GM23248 (cell line): ENCODE measurements around the gene TBX1. TPM values are rescaled to one million over a fixed set of nuclear protein-coding genes. Genes with fewer than 3 reads are reported as not detected.

ENCODE experiments used
- DNase-seq: peaks from one replicate; pipeline ENCODE4 v3.0.0-alpha.2; 2015
- H2AFZ ChIP-seq: fragments of 200-600 bp; sonication (generic); 2 replicates; pipeline ENCODE4 v1.6.1; 2016; ENCODE audit warnings: antibody characterized with exemption
- H3F3A ChIP-seq: fragments of 200-600 bp; sonication (generic); 2 replicates; pipeline ENCODE4 v1.6.1; 2016; ENCODE audit warnings: mild to moderate bottlenecking, antibody characterized with exemption, mixed run types; ENCODE audit not compliant: insufficient read depth
- H3K27ac ChIP-seq: fragments of 200-600 bp; sonication (generic); 2 replicates; pipeline ENCODE4 v1.5.1; 2016; ENCODE audit warnings: mild to moderate bottlenecking
- H3K27me3 ChIP-seq: fragments of 200-600 bp; sonication (generic); replicated peaks from 2 replicates; pipeline ENCODE4 v1.6.1; 2016; ENCODE audit warnings: mild to moderate bottlenecking; ENCODE audit not compliant: insufficient read depth
- H3K36me3 ChIP-seq: fragments of 200-600 bp; sonication (generic); 2 replicates; pipeline ENCODE4 v1.6.1; 2016; ENCODE audit warnings: low read depth, mild to moderate bottlenecking
- H3K4me1 ChIP-seq: fragments of 200-600 bp; sonication (generic); 2 replicates; pipeline ENCODE4 v1.6.1; 2016; ENCODE audit warnings: mild to moderate bottlenecking; ENCODE audit not compliant: insufficient read depth
- H3K4me2 ChIP-seq: fragments of 200-600 bp; sonication (generic); one replicate; pipeline ENCODE4 v1.6.1; 2016; ENCODE audit warnings: mild to moderate bottlenecking; ENCODE audit not compliant: unreplicated experiment
- H3K4me3 ChIP-seq: fragments of 200-600 bp; sonication (generic); 2 replicates; pipeline ENCODE4 v1.5.1; 2016; ENCODE audit warnings: mild to moderate bottlenecking
- H3K79me2 ChIP-seq: fragments of 200-600 bp; sonication (generic); 2 replicates; pipeline ENCODE4 v1.6.1; 2016; ENCODE audit warnings: mild to moderate bottlenecking; ENCODE audit not compliant: insufficient read depth
- H3K9ac ChIP-seq: fragments of 200-600 bp; sonication (generic); 2 replicates; pipeline ENCODE4 v1.6.1; 2016; ENCODE audit warnings: mild to moderate bottlenecking
- H3K9me2 ChIP-seq: fragments of 200-600 bp; sonication (generic); 2 replicates; pipeline ENCODE4 v1.6.1; 2016; ENCODE audit warnings: mixed run types, mild to moderate bottlenecking, moderate library complexity; ENCODE audit not compliant: insufficient read depth
- H3K9me3 ChIP-seq: fragments of 200-600 bp; sonication (generic); one replicate; pipeline ENCODE4 v1.6.1; 2017; ENCODE audit warnings: low read depth
- H4K20me1 ChIP-seq: fragments of 200-600 bp; sonication (generic); 2 replicates; pipeline ENCODE4 v1.6.0; 2016; ENCODE audit not compliant: insufficient read depth
- EZH2 ChIP-seq: fragments of 200-600 bp; sonication (generic); IDR thresholded peaks from 2 replicates; pipeline ENCODE4 v1.6.1; 2018; ENCODE audit warnings: antibody characterized with exemption, mild to moderate bottlenecking; ENCODE audit not compliant: insufficient read depth, poor library complexity, severe bottlenecking
- EZH2phosphoT487 ChIP-seq: fragments of 200-600 bp; sonication (generic); IDR thresholded peaks from 2 replicates; pipeline ENCODE4 v1.6.1; 2018; ENCODE audit warnings: antibody characterized with exemption, moderate library complexity, mild to moderate bottlenecking, low read depth; ENCODE audit not compliant: insufficient read depth
- whole genome bisulfite sequencing, 2 experiments: methylation state at CpG; one replicate each; pipeline ENCODE4 v1.1.6; 2015 to 2017; ENCODE audit warnings: low lambda C conversion rate in 2 of 2, low coverage in 1 of 2; ENCODE audit errors: missing lambda C conversion rate in 2 of 2; 5-methylcytosine and 5-hydroxymethylcytosine counted together
- in situ Hi-C: fragments of 300-500 bp; cut with MboI; formaldehyde crosslinking; loops from 2 replicates; pipeline ENCODE4 v1.15.0; 2020
- polyA plus RNA-seq: library from polyadenylated mRNA; unstranded; fragments of >200 nt; fragmentation: Nextera tagmentation; extraction: Ambion mirVana; gene quantifications from 2 replicates; pipeline ENCODE4 v1.2.1, GENCODE V29; 2016
- total RNA-seq: library from RNA; depleted of rRNA; stranded (reverse); fragments of >200 nt; shearing (Covaris generic); gene quantifications from 2 replicates; pipeline ENCODE4 v1.2.3, GENCODE V29; 2014

Gene TBX1
- total and polyA plus RNA-seq, 2 experiments from 2014 or later, result 2.8 to 4.6 TPM

GRCh38 chr22:19770349-19771220, 10.0 kb downstream of the TBX1 start:
- Histone ChIP-seq H2AFZ (no peak overlapping the region), H3K4me3 (no peak overlapping the region), H3K9me2 (no peaks in the 10 kb centered on the region), H3F3A (no peaks in the 10 kb centered on the region), H3K4me2 (no peak overlapping the region), H3K79me2 (no peaks in the 10 kb centered on the region), H3K9me3 (no peaks in the 10 kb centered on the region), H3K36me3 (no peaks in the 10 kb centered on the region), H3K4me1 (no peaks in the 10 kb centered on the region), H3K27me3 (no peaks in the 10 kb centered on the region), H3K9ac (no peak overlapping the region), H3K27ac (no peak overlapping the region), H4K20me1 (no peaks in the 10 kb centered on the region)
- WGBS, 2 experiments, result 83 to 85% methylated on average over 25 of the region's 25 CpGs
- in situ Hi-C loops, result no loop called here
- TF ChIP-seq EZH2, result no peak
- no peak for DNase-seq

- no peaks in the 10 kb centered on the region for H3K9me3 ChIP-seq
- no peak overlapping the region for H3K4me2 ChIP-seq
- in situ Hi-C loops, result no loop called here
- TF ChIP-seq EZH2phosphoT487 (no peak), EZH2 (no peak)
- H3K9ac ChIP-seq, result no peak overlapping the region
- H4K20me1 ChIP-seq, result no peaks in the 10 kb centered on the region
- H3K4me1 ChIP-seq, result no peaks in the 10 kb centered on the region
- no peaks in the 10 kb centered on the region for H3K27me3 ChIP-seq
- no peaks in the 10 kb centered on the region for H3K36me3 ChIP-seq
- H3F3A ChIP-seq, result no peaks in the 10 kb centered on the region
- H2AFZ ChIP-seq, result no peak overlapping the region
- no peaks in the 10 kb centered on the region for H3K79me2 ChIP-seq
- no peak for DNase-seq
- WGBS, 2 experiments, result 87 to 88% methylated on average over 4 of the region's 4 CpGs
- H3K27ac ChIP-seq, result no peak overlapping the region
- no peaks in the 10 kb centered on the region for H3K9me2 ChIP-seq
- no peak overlapping the region for H3K4me3 ChIP-seq
Measured at GRCh38 chr22:19772422-19772672, 11.8 kb downstream of the TBX1 start.

GRCh38 chr22:19772673-19773469, 12.3 kb downstream of the TBX1 start:
- Histone ChIP-seq H3K27ac (no peak overlapping the region), H3K79me2 (no peaks in the 10 kb centered on the region), H3K9ac (no peak overlapping the region), H4K20me1 (no peaks in the 10 kb centered on the region), H3F3A (no peaks in the 10 kb centered on the region), H3K4me2 (no peak overlapping the region), H3K9me3 (no peaks in the 10 kb centered on the region), H2AFZ (no peak overlapping the region), H3K4me3 (no peak overlapping the region), H3K27me3 (no peaks in the 10 kb centered on the region), H3K4me1 (no peaks in the 10 kb centered on the region), H3K36me3 (no peaks in the 10 kb centered on the region), H3K9me2 (no peaks in the 10 kb centered on the region)
- TF ChIP-seq EZH2phosphoT487, result no peak
- no peak for TF ChIP-seq EZH2
- WGBS, 2 experiments, result 97% methylated on average over 25 of the region's 25 CpGs
- in situ Hi-C loops, result no loop called here
- DNase-seq, result no peak

- H3K4me3 ChIP-seq, result no peak overlapping the region
- no peaks in the 10 kb centered on the region for H3K27me3 ChIP-seq
- no peaks in the 10 kb centered on the region for H3F3A ChIP-seq
- no peak overlapping the region for H3K27ac ChIP-seq
- H2AFZ ChIP-seq, result no peak overlapping the region
- no peak overlapping the region for H3K9ac ChIP-seq
- no peaks in the 10 kb centered on the region for H3K36me3 ChIP-seq
- no peaks in the 10 kb centered on the region for H3K9me2 ChIP-seq
- no peaks in the 10 kb centered on the region for H3K4me1 ChIP-seq
- H3K79me2 ChIP-seq, result no peaks in the 10 kb centered on the region
- in situ Hi-C loops, result no loop called here
- no peak overlapping the region for H3K4me2 ChIP-seq
- no peaks in the 10 kb centered on the region for H3K9me3 ChIP-seq
- H4K20me1 ChIP-seq, result no peaks in the 10 kb centered on the region
- TF ChIP-seq EZH2 (no peak), EZH2phosphoT487 (no peak)
- 69 to 78% methylated on average over 8 to 9 of the region's 9 CpGs for WGBS, 2 experiments
- no peak for DNase-seq
Measured at GRCh38 chr22:19773470-19774040, 13.0 kb downstream of the TBX1 start.
